Trophoblast cell (in vitro differentiated cells and primary cell): Measurements from ENCODE around the gene TRMU.

Experiments used
- DNase-seq, 2 donors: peaks; one replicate each; pipeline ENCODE4 v3.0.0-alpha.2; 2016
- H2AFZ ChIP-seq: 2 replicates; pipeline ENCODE4 v1.6.1; 2013; ENCODE audit warnings: low read length, moderate library complexity, mild to moderate bottlenecking; ENCODE audit not compliant: insufficient read depth, poor library complexity
- H2AK5ac ChIP-seq: 2 replicates; pipeline ENCODE4 v1.6.1; 2013; ENCODE audit warnings: mild to moderate bottlenecking, low read length
- H2BK120ac ChIP-seq: 2 replicates; pipeline ENCODE4 v1.6.1; 2013; ENCODE audit warnings: low read length, mild to moderate bottlenecking, moderate library complexity; ENCODE audit not compliant: insufficient read depth, poor library complexity
- H2BK12ac ChIP-seq: 2 replicates; pipeline ENCODE4 v1.6.1; 2013; ENCODE audit warnings: mild to moderate bottlenecking, low read length, moderate library complexity
- H2BK5ac ChIP-seq: 2 replicates; pipeline ENCODE4 v1.6.1; 2013; ENCODE audit warnings: low read length, low read depth, moderate library complexity, mild to moderate bottlenecking; ENCODE audit not compliant: poor library complexity
- H3K14ac ChIP-seq: 2 replicates; pipeline ENCODE4 v1.6.1; 2013; ENCODE audit warnings: mild to moderate bottlenecking, low read length
- H3K18ac ChIP-seq: 2 replicates; pipeline ENCODE4 v1.6.1; 2013; ENCODE audit warnings: mild to moderate bottlenecking, low read length
- H3K23ac ChIP-seq: 2 replicates; pipeline ENCODE4 v1.6.1; 2013; ENCODE audit warnings: low read length
- H3K27ac ChIP-seq: 2 replicates; pipeline ENCODE4 v1.5.1; 2013; ENCODE audit warnings: low read depth, mild to moderate bottlenecking, inconsistent platforms, low read length, moderate library complexity
- H3K27me3 ChIP-seq: 2 replicates; pipeline ENCODE4 v1.6.1; 2013; ENCODE audit warnings: inconsistent platforms, mild to moderate bottlenecking, low read length, moderate library complexity; ENCODE audit not compliant: insufficient read depth
- H3K36me3 ChIP-seq, 2 experiments: 1 replicate in 1 of 2; 2 replicates in 1 of 2; pipeline ENCODE4 v1.6.1; 2013; ENCODE audit warnings: low read length in 2 of 2, mild to moderate bottlenecking in 2 of 2, moderate library complexity in 1 of 2; ENCODE audit not compliant: insufficient read depth in 2 of 2, control insufficient read depth in 1 of 2
- H3K4ac ChIP-seq: 2 replicates; pipeline ENCODE4 v1.6.1; 2013; ENCODE audit warnings: low read depth, mild to moderate bottlenecking, low read length, moderate library complexity
- H3K4me1 ChIP-seq, 2 experiments: 1 replicate in 1 of 2; 2 replicates in 1 of 2; pipeline ENCODE4 v1.6.1; 2013; ENCODE audit warnings: low read length in 2 of 2, mild to moderate bottlenecking in 2 of 2, moderate library complexity in 1 of 2; ENCODE audit not compliant: insufficient read depth in 2 of 2, control insufficient read depth in 1 of 2
- H3K4me2 ChIP-seq: 2 replicates; pipeline ENCODE4 v1.6.1; 2013; ENCODE audit warnings: inconsistent platforms, mild to moderate bottlenecking, low read length, moderate library complexity
- H3K4me3 ChIP-seq: 2 replicates; pipeline ENCODE4 v1.5.1; 2013; ENCODE audit warnings: mild to moderate bottlenecking, low read depth, low read length, inconsistent platforms
- H3K79me1 ChIP-seq: one replicate; pipeline ENCODE4 v1.6.1; 2013; ENCODE audit warnings: low read length
- H3K79me2 ChIP-seq: 2 replicates; pipeline ENCODE4 v1.6.1; 2013; ENCODE audit warnings: low read length, mild to moderate bottlenecking; ENCODE audit not compliant: control insufficient read depth, insufficient read depth, poor library complexity
- H3K9ac ChIP-seq: 2 replicates; pipeline ENCODE4 v1.6.1; 2013; ENCODE audit warnings: mild to moderate bottlenecking, low read length
- H3K9me3 ChIP-seq: 2 replicates; pipeline ENCODE4 v1.6.1; 2013; ENCODE audit warnings: low read depth, mild to moderate bottlenecking, control low read depth, inconsistent platforms, low read length; ENCODE audit not compliant: insufficient read depth
- H4K12ac ChIP-seq: 2 replicates; pipeline ENCODE4 v1.6.1; 2013; ENCODE audit warnings: low read depth, mild to moderate bottlenecking, low read length, moderate library complexity
- H4K8ac ChIP-seq: 2 replicates; pipeline ENCODE4 v1.6.1; 2013; ENCODE audit warnings: low read depth, mild to moderate bottlenecking, low read length, moderate library complexity
- H4K91ac ChIP-seq: one replicate; pipeline ENCODE4 v1.6.1; 2013; ENCODE audit warnings: low read depth, mild to moderate bottlenecking, low read length, moderate library complexity
- WGBS: extraction: QIAGEN DNeasy Blood & Tissue Kit; methylation state at CpG from one replicate; pipeline ENCODE4 v1.1.7; 2013; ENCODE audit warnings: missing lambda C conversion rate; ENCODE audit not compliant: insufficient read length, insufficient coverage; ENCODE audit errors: extremely low coverage; 5-methylcytosine and 5-hydroxymethylcytosine counted together

The TRMU gene

DNA sequence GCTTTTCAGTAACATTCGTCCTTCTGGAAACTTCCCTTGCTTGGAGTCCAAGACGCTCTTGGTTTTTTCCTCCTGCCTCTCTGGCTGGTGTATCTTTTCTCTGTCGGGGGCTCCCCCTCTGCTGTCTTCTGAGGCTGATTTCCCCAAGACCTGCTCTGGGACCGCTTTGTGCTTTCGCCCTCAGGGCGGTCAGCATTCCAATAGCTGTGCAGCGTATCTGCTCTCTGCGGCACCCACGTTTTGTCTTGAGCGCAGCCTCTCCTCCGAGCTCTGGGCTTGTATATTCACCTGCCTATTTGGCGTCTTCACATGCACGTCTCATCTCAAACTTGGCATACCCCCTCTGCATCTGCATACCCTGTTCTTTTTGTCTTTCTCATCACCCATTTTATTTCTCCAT, 36.4 kb upstream of the TRMU start:
- Histone ChIP-seq H4K91ac (no peak overlapping the region), H2AFZ (no peak overlapping the region), H3K4me3 (no peak overlapping the region), H3K9me3 (peaks cover 1% of the 10 kb centered on the region), H2BK12ac (no peak overlapping the region), H3K27me3 (no peaks in the 10 kb centered on the region), H2BK5ac (no peak overlapping the region), H3K9ac (no peak overlapping the region), H3K79me1 (peaks cover 10% of the 10 kb centered on the region), H3K18ac (no peak overlapping the region), H4K8ac (no peak overlapping the region), H3K27ac (no peak overlapping the region), H3K14ac (no peak overlapping the region), H3K4me1 (peaks cover 6 to 10% of the 10 kb centered on the region in 2 experiments), H3K23ac (no peak overlapping the region), H3K4me2 (no peak overlapping the region), H3K36me3 (peaks cover 13 to 24% of the 10 kb centered on the region in 2 experiments), H2BK120ac (no peak overlapping the region), H3K79me2 (peaks cover 12% of the 10 kb centered on the region), H2AK5ac (no peak overlapping the region), H4K12ac (no peak overlapping the region), H3K4ac (no peak overlapping the region)
- no peak for DNase-seq
- WGBS: no CpG with 5 or more reads among the region's 13 CpGs

- Histone ChIP-seq H3K4me1 (peaks cover 6 to 10% of the 10 kb centered on the region in 2 experiments), H4K8ac (no peak overlapping the region), H2AK5ac (no peak overlapping the region), H3K79me1 (peaks cover 10% of the 10 kb centered on the region), H3K23ac (no peak overlapping the region), H3K27ac (no peak overlapping the region), H3K14ac (no peak overlapping the region), H4K12ac (no peak overlapping the region), H3K18ac (no peak overlapping the region), H3K27me3 (no peaks in the 10 kb centered on the region), H3K9ac (no peak overlapping the region), H3K9me3 (no peaks in the 10 kb centered on the region), H3K79me2 (peaks cover 12% of the 10 kb centered on the region), H3K4me2 (no peak overlapping the region), H3K4me3 (no peak overlapping the region), H2BK120ac (no peak overlapping the region), H4K91ac (no peak overlapping the region), H2BK5ac (no peak overlapping the region), H2BK12ac (no peak overlapping the region), H3K4ac (no peak overlapping the region), H3K36me3 (peaks cover 16 to 26% of the 10 kb centered on the region in 2 experiments), H2AFZ (no peak overlapping the region)
- DNase-seq: no peak
- no CpG with 5 or more reads among the region's 7 CpGs for WGBS
These were observed 35.0 kb upstream of the TRMU start for GRCh38 chr22:46300491-46300890.

DNA sequence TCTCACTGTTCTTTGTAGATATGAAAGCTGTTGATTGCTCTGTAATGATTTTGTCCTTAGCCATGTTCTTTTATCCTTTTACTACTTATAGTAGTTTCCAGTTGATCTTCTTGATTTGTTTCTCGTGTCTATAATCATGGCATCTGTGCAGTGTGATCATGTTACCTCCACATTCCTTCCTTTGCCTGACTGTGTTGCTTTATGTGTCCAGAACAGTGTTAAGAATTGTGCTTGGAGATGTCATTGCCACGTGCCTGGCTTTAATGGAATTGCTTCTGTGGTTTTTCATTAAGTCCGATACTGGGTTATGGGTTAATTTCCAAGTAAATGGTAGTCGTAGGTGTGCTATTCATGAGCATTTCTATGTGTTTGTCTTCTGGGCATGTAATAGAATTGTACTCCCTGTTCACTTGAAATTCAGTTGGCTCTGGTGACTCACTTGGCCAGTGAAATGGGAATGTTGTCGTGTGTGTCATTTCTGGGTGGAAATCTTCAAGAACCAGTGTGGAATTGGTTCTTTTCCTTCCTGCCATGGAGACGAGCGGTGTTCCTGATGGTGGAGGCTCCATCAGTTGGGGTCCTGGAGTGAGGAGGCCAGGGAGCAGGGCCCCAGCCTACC, 32.1 kb upstream of the TRMU start:
- H3K14ac ChIP-seq: no peak overlapping the region
- H3K18ac ChIP-seq: no peak overlapping the region
- H3K27me3 ChIP-seq: no peaks in the 10 kb centered on the region
- no peak overlapping the region for H2AFZ ChIP-seq
- H2BK12ac ChIP-seq: no peak overlapping the region
- DNase-seq: no peak
- H3K4me1 ChIP-seq: peaks cover 0 to 4% of the 10 kb centered on the region in 2 experiments
- H3K4ac ChIP-seq: peak overlapping the region; percentile 82
- no peak overlapping the region for H2BK5ac ChIP-seq
- peaks cover 19 to 28% of the 10 kb centered on the region in 2 experiments for H3K36me3 ChIP-seq
- H2BK120ac ChIP-seq: no peak overlapping the region
- no peak overlapping the region for H4K8ac ChIP-seq
- H3K79me1 ChIP-seq: no peaks in the 10 kb centered on the region
- no peak overlapping the region for H3K9ac ChIP-seq
- no peak overlapping the region for H4K12ac ChIP-seq
- H2AK5ac ChIP-seq: no peak overlapping the region
- no CpG with 5 or more reads among the region's 7 CpGs for WGBS
- no peak overlapping the region for H4K91ac ChIP-seq
- no peak overlapping the region for H3K4me2 ChIP-seq
- no peak overlapping the region for H3K23ac ChIP-seq
- H3K9me3 ChIP-seq: no peaks in the 10 kb centered on the region
- H3K4me3 ChIP-seq: no peak overlapping the region
- peaks cover 3% of the 10 kb centered on the region for H3K79me2 ChIP-seq
- H3K27ac ChIP-seq: no peak overlapping the region

DNA sequence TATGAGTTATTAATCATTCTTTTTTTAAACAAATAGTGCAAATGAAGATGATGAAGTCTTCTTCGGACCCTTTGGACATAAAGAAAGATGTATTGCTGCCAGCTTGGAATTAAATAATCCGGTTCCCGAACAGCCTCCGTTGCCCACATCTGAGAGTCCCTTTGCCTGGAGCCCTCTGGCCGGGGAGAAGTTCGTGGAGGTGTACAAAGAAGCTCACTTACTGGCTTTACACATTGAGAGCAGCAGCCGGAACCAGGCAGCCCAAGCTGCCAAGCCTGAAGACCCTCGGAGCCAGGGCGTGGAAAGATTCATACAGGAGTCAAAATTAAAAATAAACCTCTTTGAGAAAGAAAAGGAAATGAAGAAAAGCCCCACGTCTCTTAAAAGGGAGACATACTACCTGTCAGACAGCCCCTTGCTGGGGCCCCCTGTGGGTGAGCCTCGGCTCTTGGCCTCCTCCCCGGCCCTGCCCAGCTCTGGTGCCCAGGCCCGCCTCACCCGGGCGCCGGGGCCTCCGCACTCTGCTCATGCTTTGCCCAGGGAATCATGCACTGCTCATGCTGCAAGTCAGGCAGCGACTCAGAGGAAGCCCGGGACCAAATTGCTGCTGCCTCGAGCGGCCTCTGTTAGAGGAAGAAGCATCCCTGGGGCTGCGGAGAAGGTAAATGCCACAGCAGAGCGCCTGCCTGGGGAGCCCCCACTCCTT, 27.1 kb upstream of the TRMU start:
- no peak overlapping the region for H3K4ac ChIP-seq
- H3K27me3 ChIP-seq: no peaks in the 10 kb centered on the region
- no peak overlapping the region for H2BK120ac ChIP-seq
- no peak overlapping the region for H2BK12ac ChIP-seq
- H3K14ac ChIP-seq: no peak overlapping the region
- H3K18ac ChIP-seq: peak overlapping the region; percentile 73
- no peak overlapping the region for H3K4me2 ChIP-seq
- H2AFZ ChIP-seq: no peak overlapping the region
- peak overlapping the region; percentile 71 for H4K12ac ChIP-seq
- no peaks in the 10 kb centered on the region for H3K4me1 ChIP-seq
- H2AK5ac ChIP-seq: no peak overlapping the region
- H3K9ac ChIP-seq: no peak overlapping the region
- no peak overlapping the region for H3K4me3 ChIP-seq
- H3K23ac ChIP-seq: no peak overlapping the region
- H4K8ac ChIP-seq: no peak overlapping the region
- no CpG with 5 or more reads among the region's 23 CpGs for WGBS
- no peaks in the 10 kb centered on the region for H3K79me1 ChIP-seq
- no peaks in the 10 kb centered on the region for H3K9me3 ChIP-seq
- peaks cover 3% of the 10 kb centered on the region for H3K79me2 ChIP-seq
- no peak overlapping the region for H2BK5ac ChIP-seq
- DNase-seq: no peak
- H4K91ac ChIP-seq: no peak overlapping the region
- peaks cover 31 to 33% of the 10 kb centered on the region in 2 experiments for H3K36me3 ChIP-seq
- no peak overlapping the region for H3K27ac ChIP-seq
